Astrocyte (in vitro differentiated cells and primary cell): ENCODE results near the gene ITM2C. TPM values are rescaled to one million over a fixed set of nuclear protein-coding genes. Genes with fewer than 3 reads are reported as not detected.

Source experiments
- DNase-seq: peaks from one replicate; pipeline ENCODE4 v3.0.0-alpha.2; 2010; ENCODE audit warnings: low read depth
- FAIRE-seq: peaks from 2 replicates; lab custom pipeline; 2011; peaks lifted over from hg19 to GRCh38; lab: Jason Lieb, UNC
- H2AFZ ChIP-seq: 2 replicates; pipeline ENCODE4 v1.6.0; 2012; ENCODE audit warnings: low read depth, low read length, inconsistent platforms
- H3K27ac ChIP-seq: 2 replicates; pipeline ENCODE4 v1.5.1; 2011; ENCODE audit warnings: low read depth, low read length, inconsistent platforms
- H3K27me3 ChIP-seq: 2 replicates; pipeline ENCODE4 v1.6.0; 2011; ENCODE audit warnings: low read length, inconsistent platforms; ENCODE audit not compliant: insufficient read depth
- H3K36me3 ChIP-seq: 2 replicates; pipeline ENCODE4 v1.5.1; 2011; ENCODE audit warnings: low read length, inconsistent platforms; ENCODE audit not compliant: insufficient read depth
- H3K4me1 ChIP-seq: 2 replicates; pipeline ENCODE4 v1.5.1; 2011; ENCODE audit warnings: low read length, inconsistent platforms; ENCODE audit not compliant: insufficient read depth
- H3K4me2 ChIP-seq: 2 replicates; pipeline ENCODE4 v1.6.0; 2012; ENCODE audit warnings: low read length, inconsistent platforms
- H3K4me3 ChIP-seq: 2 replicates; pipeline ENCODE4 v1.5.1; 2011; ENCODE audit warnings: low read depth, mild to moderate bottlenecking, low read length, inconsistent platforms; ENCODE audit not compliant: insufficient read depth
- H3K79me2 ChIP-seq: 2 replicates; pipeline ENCODE4 v1.6.0; 2012; ENCODE audit warnings: mild to moderate bottlenecking, low read length, inconsistent platforms; ENCODE audit not compliant: insufficient read depth
- H3K9ac ChIP-seq: 2 replicates; pipeline ENCODE4 v1.6.0; 2012; ENCODE audit warnings: mild to moderate bottlenecking, low read length, inconsistent platforms
- H3K9me3 ChIP-seq: 2 replicates; pipeline ENCODE4 v1.5.1; 2012; ENCODE audit warnings: low read depth, mild to moderate bottlenecking, low read length, inconsistent platforms; ENCODE audit not compliant: insufficient read depth
- H4K20me1 ChIP-seq: 2 replicates; pipeline ENCODE4 v1.6.0; 2012; ENCODE audit warnings: low read length, inconsistent platforms; ENCODE audit not compliant: insufficient read depth
- H3K27ac Mint-ChIP-seq: one replicate; pipeline ENCODE4 v1.8.0; 2021; ENCODE audit warnings: mild to moderate bottlenecking, mixed read lengths; ENCODE audit not compliant: unreplicated experiment
- H3K27me3 Mint-ChIP-seq: one replicate; pipeline ENCODE4 v1.8.0; 2021; ENCODE audit warnings: low read depth, mixed read lengths; ENCODE audit not compliant: unreplicated experiment
- H3K36me3 Mint-ChIP-seq: one replicate; pipeline ENCODE4 v1.8.0; 2021; ENCODE audit warnings: low read depth, mixed read lengths; ENCODE audit not compliant: unreplicated experiment
- H3K4me1 Mint-ChIP-seq: one replicate; pipeline ENCODE4 v1.8.0; 2021; ENCODE audit warnings: low read depth, mixed read lengths; ENCODE audit not compliant: unreplicated experiment
- H3K4me3 Mint-ChIP-seq: one replicate; pipeline ENCODE4 v1.8.0; 2021; ENCODE audit warnings: mild to moderate bottlenecking, moderate library complexity, mixed read lengths; ENCODE audit not compliant: unreplicated experiment
- H3K9me3 Mint-ChIP-seq: one replicate; pipeline ENCODE4 v1.8.0; 2021; ENCODE audit warnings: mild to moderate bottlenecking, mixed read lengths; ENCODE audit not compliant: unreplicated experiment
- EZH2 ChIP-seq: IDR thresholded peaks from 2 replicates; pipeline ENCODE4 v1.6.1; 2012; ENCODE audit warnings: mild to moderate bottlenecking, low read length, inconsistent platforms; ENCODE audit not compliant: insufficient read depth
- total RNA-seq: library from RNA; stranded (reverse); gene quantifications from 2 replicates; pipeline ENCODE4 v1.2.1, GENCODE V29; 2021
- TF ChIP-seq, protein P1 (sequence below): IDR thresholded peaks from 2 replicates; pipeline ENCODE4 v1.5.1; 2011; ENCODE audit warnings: low read depth, mild to moderate bottlenecking, inconsistent platforms, low read length, moderate library complexity; ENCODE audit not compliant: insufficient read depth

Gene ITM2C
- total RNA-seq, 1 donor from 2014 or later, result 458 TPM

DNA sequence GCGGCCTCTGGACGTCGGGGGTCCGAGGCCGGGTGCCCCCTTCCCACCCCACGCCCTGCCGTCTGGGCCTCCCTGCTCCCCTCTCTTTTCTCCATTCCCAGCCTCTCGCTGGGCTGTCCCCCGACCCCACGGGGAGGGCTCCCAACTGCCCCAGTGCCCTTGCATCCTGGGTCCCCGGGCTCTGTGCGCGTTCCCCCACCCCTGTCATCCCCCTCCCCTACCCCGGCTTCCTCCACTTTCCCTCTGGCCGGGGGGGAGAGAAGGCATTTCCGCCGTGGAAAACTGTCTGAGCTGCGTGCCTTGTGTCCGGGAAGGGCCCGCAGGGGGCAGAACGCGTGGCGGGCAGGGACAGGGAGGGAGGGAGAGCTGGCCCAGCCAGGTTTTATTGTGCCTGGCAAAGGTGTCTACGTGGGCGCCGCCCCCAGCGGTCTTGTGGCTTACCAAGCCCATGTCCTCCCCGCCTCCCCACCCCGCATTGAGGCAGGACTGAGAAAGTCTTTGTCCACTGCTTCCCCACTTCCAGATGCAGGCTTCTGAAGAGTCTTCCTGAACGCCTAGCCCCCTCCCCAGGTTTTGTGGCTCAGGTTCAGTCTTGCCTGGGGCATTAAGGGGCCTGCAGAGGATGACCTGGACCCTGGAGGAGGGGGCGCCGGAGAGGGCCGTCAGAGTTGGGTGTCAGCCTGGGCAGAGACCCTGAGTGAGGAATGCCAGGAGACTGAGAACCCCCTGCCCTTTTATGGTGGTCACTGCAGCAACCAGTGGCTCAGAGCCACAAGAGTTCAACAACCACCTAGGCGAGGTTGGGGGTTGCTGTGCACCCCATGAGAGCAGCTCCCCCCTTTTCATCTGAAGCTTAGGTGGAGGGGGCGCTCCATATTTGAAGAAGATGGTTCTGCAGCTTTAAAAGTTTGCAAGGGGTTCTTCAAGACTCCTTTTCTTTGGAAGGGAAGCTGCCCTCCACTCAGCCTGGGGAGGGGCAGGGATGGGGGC is 1.3 kb downstream of the ITM2C start:
- Mint-ChIP-seq H3K9me3 (no peaks in the 10 kb centered on the region), H3K27me3 (peaks cover 23% of the 10 kb centered on the region), H3K36me3 (peaks cover 3% of the 10 kb centered on the region), H3K4me1 (peaks cover 44% of the 10 kb centered on the region), H3K4me3 (peak overlapping the region; percentile 91), H3K27ac (no peak overlapping the region)
- peaks cover 14% of the 10 kb centered on the region for H3K27me3 ChIP-seq
- peak overlapping the region; percentile 93 for H3K4me2 ChIP-seq
- peak overlapping the region; percentile 42 for H2AFZ ChIP-seq
- no peak overlapping the region for H3K27ac ChIP-seq
- H3K4me3 ChIP-seq, result peak overlapping the region; percentile 67
- peaks cover 47% of the 10 kb centered on the region for H4K20me1 ChIP-seq
- no peaks in the 10 kb centered on the region for H3K36me3 ChIP-seq
- H3K4me1 ChIP-seq, result peaks cover 33% of the 10 kb centered on the region
- H3K9ac ChIP-seq, result peak overlapping the region; percentile 73
- FAIRE-seq, result no peak
- H3K9me3 ChIP-seq, result no peaks in the 10 kb centered on the region
- TF ChIP-seq, protein P1, sequence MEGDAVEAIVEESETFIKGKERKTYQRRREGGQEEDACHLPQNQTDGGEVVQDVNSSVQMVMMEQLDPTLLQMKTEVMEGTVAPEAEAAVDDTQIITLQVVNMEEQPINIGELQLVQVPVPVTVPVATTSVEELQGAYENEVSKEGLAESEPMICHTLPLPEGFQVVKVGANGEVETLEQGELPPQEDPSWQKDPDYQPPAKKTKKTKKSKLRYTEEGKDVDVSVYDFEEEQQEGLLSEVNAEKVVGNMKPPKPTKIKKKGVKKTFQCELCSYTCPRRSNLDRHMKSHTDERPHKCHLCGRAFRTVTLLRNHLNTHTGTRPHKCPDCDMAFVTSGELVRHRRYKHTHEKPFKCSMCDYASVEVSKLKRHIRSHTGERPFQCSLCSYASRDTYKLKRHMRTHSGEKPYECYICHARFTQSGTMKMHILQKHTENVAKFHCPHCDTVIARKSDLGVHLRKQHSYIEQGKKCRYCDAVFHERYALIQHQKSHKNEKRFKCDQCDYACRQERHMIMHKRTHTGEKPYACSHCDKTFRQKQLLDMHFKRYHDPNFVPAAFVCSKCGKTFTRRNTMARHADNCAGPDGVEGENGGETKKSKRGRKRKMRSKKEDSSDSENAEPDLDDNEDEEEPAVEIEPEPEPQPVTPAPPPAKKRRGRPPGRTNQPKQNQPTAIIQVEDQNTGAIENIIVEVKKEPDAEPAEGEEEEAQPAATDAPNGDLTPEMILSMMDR, result no peak
- no peak for TF ChIP-seq EZH2
- no peak for DNase-seq
- H3K79me2 ChIP-seq, result peaks cover 20% of the 10 kb centered on the region

- H3K27me3 ChIP-seq, result peaks cover 6% of the 10 kb centered on the region
- no peak overlapping the region for H3K9ac ChIP-seq
- H3K4me2 ChIP-seq, result peak overlapping the region; percentile 93
- peak overlapping the region; percentile 91 for H3K4me3 Mint-ChIP-seq
- peaks cover 20% of the 10 kb centered on the region for H3K79me2 ChIP-seq
- H3K27ac Mint-ChIP-seq, result peak overlapping the region; percentile 77
- H3K4me1 Mint-ChIP-seq, result peaks cover 45% of the 10 kb centered on the region
- no peak overlapping the region for H3K27ac ChIP-seq
- no peak overlapping the region for H3K4me3 ChIP-seq
- H4K20me1 ChIP-seq, result peaks cover 56% of the 10 kb centered on the region
- no peaks in the 10 kb centered on the region for H3K9me3 ChIP-seq
- H3K9me3 Mint-ChIP-seq, result no peaks in the 10 kb centered on the region
- H3K36me3 Mint-ChIP-seq, result peaks cover 3% of the 10 kb centered on the region
- H3K4me1 ChIP-seq, result peaks cover 33% of the 10 kb centered on the region
- H3K36me3 ChIP-seq, result no peaks in the 10 kb centered on the region
- H3K27me3 Mint-ChIP-seq, result peaks cover 14% of the 10 kb centered on the region
- TF ChIP-seq, protein P1, result no peak
- TF ChIP-seq EZH2, result no peak
- H2AFZ ChIP-seq, result no peak overlapping the region
- FAIRE-seq, result no peak
- no peak for DNase-seq
These were observed 2.2 kb downstream of the ITM2C start for GRCh38 chr2:230866756-230867523.
